Caco-2 (cell line): Measurements from ENCODE around the gene CCDC3. TPM values are rescaled to one million over a fixed set of nuclear protein-coding genes. Genes with fewer than 3 reads are reported as not detected.

Experiments
- BruUV-seq: library from RNA; stranded (reverse); fragments of 400-500 nt; replicated peaks from 2 replicates; lab custom pipeline; 2021; lab: Mats Ljungman, UMichigan
- CTCF ChIA-PET: fragments of 300-600 bp; sonication (Branson Sonifier 250); formaldehyde crosslinking; loops from one replicate; lab custom pipeline; 2022; ENCODE audit warnings: antibody characterized with exemption; lab: Charles Lee
- POLR2A ChIA-PET: fragments of 300-600 bp; sonication (Branson Sonifier 250); formaldehyde crosslinking; loops from one replicate; lab custom pipeline; 2022; ENCODE audit warnings: antibody characterized with exemption; lab: Charles Lee
- DNase-seq, 2 experiments: peaks; one replicate each; pipeline versions ENCODE4 v3.0.0 to v3.0.0-alpha.2; 2020 to 2022
- H3K27me3 ChIP-seq: replicated peaks from 2 replicates; pipeline ENCODE4 v1.6.0; 2011; ENCODE audit warnings: low read length; ENCODE audit not compliant: control insufficient read depth, insufficient read depth
- H3K36me3 ChIP-seq: 2 replicates; pipeline ENCODE4 v1.5.1; 2011; ENCODE audit warnings: low read length; ENCODE audit not compliant: control insufficient read depth, insufficient read depth
- H3K4me1 ChIP-seq: fragments of 250-450 bp; sonication (Bioruptor Pico); 2 replicates; pipeline ENCODE4 v1.5.1; 2020; ENCODE audit warnings: mild to moderate bottlenecking
- H3K4me3 ChIP-seq: 2 replicates; pipeline ENCODE4 v1.5.1; 2011; ENCODE audit warnings: low read depth, mild to moderate bottlenecking, control low read depth, low read length
- H3K9me3 ChIP-seq: fragments of 250-450 bp; sonication (Bioruptor Pico); 2 replicates; pipeline ENCODE4 v1.5.1; 2020; ENCODE audit warnings: mild to moderate bottlenecking, moderate library complexity
- H3K27ac Mint-ChIP-seq: one replicate; pipeline ENCODE4 v1.8.0; 2022; ENCODE audit warnings: mixed read lengths; ENCODE audit not compliant: unreplicated experiment
- H3K27me3 Mint-ChIP-seq: one replicate; pipeline ENCODE4 v1.8.0; 2022; ENCODE audit warnings: mixed read lengths; ENCODE audit not compliant: insufficient read depth, unreplicated experiment
- H3K36me3 Mint-ChIP-seq: one replicate; pipeline ENCODE4 v1.8.0; 2022; ENCODE audit warnings: mild to moderate bottlenecking, mixed read lengths; ENCODE audit not compliant: insufficient read depth, unreplicated experiment
- H3K4me1 Mint-ChIP-seq: one replicate; pipeline ENCODE4 v1.8.0; 2022; ENCODE audit warnings: low read depth, mixed read lengths; ENCODE audit not compliant: unreplicated experiment
- H3K4me3 Mint-ChIP-seq: one replicate; pipeline ENCODE4 v1.8.0; 2022; ENCODE audit warnings: mild to moderate bottlenecking, moderate library complexity, mixed read lengths; ENCODE audit not compliant: unreplicated experiment
- H3K9me3 Mint-ChIP-seq: one replicate; pipeline ENCODE4 v1.8.0; 2022; ENCODE audit warnings: mixed read lengths; ENCODE audit not compliant: unreplicated experiment
- intact Hi-C: fragments of 100-400 bp; cut with micrococcal nuclease; formaldehyde crosslinking; loops from one replicate; pipeline ENCODE4 v1.10.0; 2022; ENCODE audit not compliant: unreplicated experiment
- total RNA-seq: library from RNA; stranded (reverse); gene quantifications from 2 replicates; pipeline ENCODE4 v1.2.3, GENCODE V29; 2022
- TF ChIP-seq, protein P1 (sequence below), 2 experiments: fragments of 200-600 bp in 1 of 2; IDR thresholded peaks; 1 replicate in 1 of 2; 2 replicates in 1 of 2; pipeline versions ENCODE4 v1.5.1 to v1.8.0; 2011 to 2022; ENCODE audit warnings: antibody characterized with exemption in 1 of 2, control low read depth in 1 of 2, inconsistent platforms in 1 of 2, low read depth in 1 of 2, low read length in 1 of 2, mild to moderate bottlenecking in 1 of 2, moderate library complexity in 1 of 2; ENCODE audit not compliant: insufficient read depth in 1 of 2, severe bottlenecking in 1 of 2, unreplicated experiment in 1 of 2

Gene CCDC3
- total RNA-seq, 1 experiment from 2014 or later, result 3.2 TPM

DNA sequence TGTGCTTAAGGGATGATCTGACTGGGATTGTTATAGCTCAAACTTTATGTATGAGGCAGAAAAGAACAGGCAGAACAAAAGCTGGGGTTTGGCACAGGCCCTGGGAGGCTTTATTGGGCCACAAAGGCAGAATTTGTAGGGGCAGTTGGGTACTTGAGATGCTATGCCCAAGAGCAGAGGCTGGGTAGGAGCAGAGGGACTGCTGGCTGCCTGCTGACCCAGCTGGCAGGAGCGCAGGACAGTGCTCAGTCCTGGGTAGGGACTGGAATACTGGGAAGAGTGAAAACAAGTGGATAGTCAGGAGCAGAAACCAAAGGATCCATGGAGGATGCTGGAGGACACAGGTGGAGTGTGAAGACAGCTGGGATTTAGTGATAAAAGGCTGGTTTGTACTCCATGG, 75.7 kb downstream of the CCDC3 start:
- no peak overlapping the region for H3K4me3 Mint-ChIP-seq
- TF ChIP-seq, protein P1, sequence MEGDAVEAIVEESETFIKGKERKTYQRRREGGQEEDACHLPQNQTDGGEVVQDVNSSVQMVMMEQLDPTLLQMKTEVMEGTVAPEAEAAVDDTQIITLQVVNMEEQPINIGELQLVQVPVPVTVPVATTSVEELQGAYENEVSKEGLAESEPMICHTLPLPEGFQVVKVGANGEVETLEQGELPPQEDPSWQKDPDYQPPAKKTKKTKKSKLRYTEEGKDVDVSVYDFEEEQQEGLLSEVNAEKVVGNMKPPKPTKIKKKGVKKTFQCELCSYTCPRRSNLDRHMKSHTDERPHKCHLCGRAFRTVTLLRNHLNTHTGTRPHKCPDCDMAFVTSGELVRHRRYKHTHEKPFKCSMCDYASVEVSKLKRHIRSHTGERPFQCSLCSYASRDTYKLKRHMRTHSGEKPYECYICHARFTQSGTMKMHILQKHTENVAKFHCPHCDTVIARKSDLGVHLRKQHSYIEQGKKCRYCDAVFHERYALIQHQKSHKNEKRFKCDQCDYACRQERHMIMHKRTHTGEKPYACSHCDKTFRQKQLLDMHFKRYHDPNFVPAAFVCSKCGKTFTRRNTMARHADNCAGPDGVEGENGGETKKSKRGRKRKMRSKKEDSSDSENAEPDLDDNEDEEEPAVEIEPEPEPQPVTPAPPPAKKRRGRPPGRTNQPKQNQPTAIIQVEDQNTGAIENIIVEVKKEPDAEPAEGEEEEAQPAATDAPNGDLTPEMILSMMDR (IDR thresholded peaks at IDR 0.05; ENCODE audit: insufficient read depth in 1 of 2, low read depth in 1 of 2, low read length in 1 of 2, severe bottlenecking in 1 of 2, unreplicated experiment in 1 of 2), result no peak

DNA sequence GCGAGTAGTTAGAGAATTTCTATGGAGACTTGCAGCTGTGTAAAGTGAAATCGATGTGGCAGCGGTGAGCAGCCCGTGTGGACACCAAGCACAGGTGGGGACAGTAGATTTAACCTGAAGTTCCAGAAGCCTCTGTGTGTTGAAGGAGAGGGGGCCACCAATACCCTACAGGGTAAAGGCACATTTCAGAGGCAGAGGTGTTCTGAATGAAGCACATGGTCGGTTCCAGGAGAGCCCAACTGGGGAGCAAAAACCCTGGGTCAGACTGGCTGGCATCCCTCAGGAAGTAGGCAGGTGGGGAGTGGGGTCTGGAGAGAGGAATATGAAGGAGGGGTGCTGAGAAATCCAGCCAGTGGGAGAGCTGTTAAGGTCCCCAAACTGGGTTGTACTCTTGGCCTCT, 76.6 kb downstream of the CCDC3 start:
- Histone ChIP-seq H3K27me3 (no peaks in the 10 kb centered on the region), H3K4me1 (no peaks in the 10 kb centered on the region), H3K36me3 (no peaks in the 10 kb centered on the region), H3K9me3 (no peaks in the 10 kb centered on the region), H3K4me3 (no peak overlapping the region)
- Mint-ChIP-seq H3K27ac (no peak overlapping the region), H3K9me3 (no peaks in the 10 kb centered on the region), H3K36me3 (no peaks in the 10 kb centered on the region), H3K27me3 (peaks cover 12% of the 10 kb centered on the region), H3K4me3 (no peak overlapping the region), H3K4me1 (no peaks in the 10 kb centered on the region)
- no TSS peak for BruUV-seq
- intact Hi-C loops, result no loop called here
- TF ChIP-seq, protein P1 (IDR thresholded peaks at IDR 0.05; ENCODE audit: insufficient read depth in 1 of 2, low read depth in 1 of 2, low read length in 1 of 2, severe bottlenecking in 1 of 2, unreplicated experiment in 1 of 2), result no peak
- ChIA-PET POLR2A (no interaction called here), CTCF (no interaction called here)
- no peak for DNase-seq

More for the DNA sequence above, 75.7 kb downstream of the CCDC3 start:
- POLR2A ChIA-PET, result no interaction called here
- no peak overlapping the region for H3K27ac Mint-ChIP-seq
- no peaks in the 10 kb centered on the region for H3K4me1 ChIP-seq
- BruUV-seq, result no TSS peak
- no peak for DNase-seq
- CTCF ChIA-PET, result no interaction called here
- H3K36me3 ChIP-seq, result no peaks in the 10 kb centered on the region
- no peaks in the 10 kb centered on the region for H3K4me1 Mint-ChIP-seq
- H3K9me3 Mint-ChIP-seq, result no peaks in the 10 kb centered on the region
- H3K36me3 Mint-ChIP-seq, result no peaks in the 10 kb centered on the region
- intact Hi-C loops, result no loop called here
- H3K9me3 ChIP-seq, result no peaks in the 10 kb centered on the region
- H3K27me3 ChIP-seq, result no peaks in the 10 kb centered on the region
- peaks cover 12% of the 10 kb centered on the region for H3K27me3 Mint-ChIP-seq
- H3K4me3 ChIP-seq, result no peak overlapping the region

DNA sequence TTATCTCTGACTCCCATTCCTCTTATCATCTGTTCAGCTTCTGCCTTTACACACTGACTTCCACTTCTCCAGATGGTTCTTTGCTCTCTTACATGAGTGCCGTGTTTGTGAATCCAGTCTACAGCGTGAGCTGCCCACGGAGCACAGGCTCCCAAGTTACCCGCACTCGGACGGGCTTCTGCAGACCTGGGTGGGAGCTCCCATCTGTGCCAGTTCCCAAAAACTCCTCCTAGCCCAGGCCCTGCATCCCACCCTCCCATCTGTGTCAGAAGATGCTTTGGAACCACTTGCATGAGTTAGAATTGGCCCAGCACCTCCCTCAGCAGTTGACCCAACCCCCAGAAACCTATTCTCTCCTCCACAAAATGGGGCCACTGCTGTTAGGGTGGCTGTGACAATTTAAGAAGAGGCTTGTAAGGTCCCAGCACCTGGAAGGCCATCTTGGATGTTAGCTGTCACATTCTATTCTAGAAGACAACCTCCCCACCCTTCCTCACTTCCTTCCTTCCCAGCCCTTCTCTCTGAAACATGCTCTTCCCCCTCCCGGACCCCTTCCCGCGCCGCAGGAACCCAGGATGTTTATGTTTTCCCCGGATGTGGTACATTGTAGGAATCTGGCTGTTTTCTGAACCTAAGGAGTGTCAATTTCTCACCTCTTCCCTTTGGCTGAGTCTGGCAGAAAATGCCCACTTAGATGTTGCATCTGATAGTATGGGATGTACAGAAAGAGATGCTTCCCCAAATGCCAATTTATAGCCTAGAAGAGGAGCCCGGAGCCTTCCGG, 79.2 kb downstream of the CCDC3 start:
- ChIA-PET CTCF (no interaction called here), POLR2A (no interaction called here)
- intact Hi-C loops, result no loop called here
- no peaks in the 10 kb centered on the region for H3K36me3 Mint-ChIP-seq
- BruUV-seq, result no TSS peak
- Histone ChIP-seq H3K9me3 (0 out of 2 replicates have a peak, but pooled peaks cover 3% of the 10 kb centered on the region), H3K4me3 (no peak overlapping the region), H3K36me3 (no peaks in the 10 kb centered on the region), H3K4me1 (no peaks in the 10 kb centered on the region), H3K27me3 (no peaks in the 10 kb centered on the region)
- H3K4me3 Mint-ChIP-seq, result no peak overlapping the region
- TF ChIP-seq, protein P1 (IDR thresholded peaks at IDR 0.05; ENCODE audit: insufficient read depth in 1 of 2, low read depth in 1 of 2, low read length in 1 of 2, severe bottlenecking in 1 of 2, unreplicated experiment in 1 of 2), result no peak
- H3K27ac Mint-ChIP-seq, result no peak overlapping the region
- H3K27me3 Mint-ChIP-seq, result peaks cover 11% of the 10 kb centered on the region
- H3K9me3 Mint-ChIP-seq, result no peaks in the 10 kb centered on the region
- H3K4me1 Mint-ChIP-seq, result no peaks in the 10 kb centered on the region
- no peak for DNase-seq
